Liver (tissue), 3 donors: ENCODE results near the gene ZACN.

Experiments used
- EGR1 ChIP-seq, 2 donors: IDR thresholded peaks; 2 replicates each; pipeline ENCODE4 v1.6.1; 2016 to 2018; ENCODE audit warnings: antibody characterized with exemption in 2 of 2, low read depth in 2 of 2
- FOXA1 ChIP-seq: IDR thresholded peaks from 2 replicates; pipeline ENCODE4 v1.6.1; 2016; ENCODE audit warnings: antibody characterized with exemption
- GABPA ChIP-seq, 2 donors: IDR thresholded peaks in 1 of 2; conservative IDR thresholded peaks in 1 of 2; 2 replicates each; pipeline ENCODE4 v1.6.1; 2016; ENCODE audit warnings: antibody characterized with exemption in 2 of 2, mild to moderate bottlenecking in 1 of 2, moderate library complexity in 1 of 2
- HNF4G ChIP-seq: IDR thresholded peaks from 2 replicates; pipeline ENCODE4 v1.6.1; 2016; ENCODE audit warnings: antibody characterized with exemption
- JUND ChIP-seq, 2 donors: IDR thresholded peaks; 2 replicates each; pipeline ENCODE4 v1.6.1; 2016; ENCODE audit warnings: antibody characterized with exemption in 2 of 2
- RAD21 ChIP-seq, 2 donors: IDR thresholded peaks; 2 replicates each; pipeline ENCODE4 v1.6.1; 2016; ENCODE audit warnings: antibody characterized with exemption in 2 of 2, mild to moderate bottlenecking in 2 of 2
- REST ChIP-seq: IDR thresholded peaks from 2 replicates; pipeline ENCODE4 v1.6.1; 2016; ENCODE audit warnings: antibody characterized with exemption, mild to moderate bottlenecking
- SP1 ChIP-seq: IDR thresholded peaks from 2 replicates; pipeline ENCODE4 v1.6.1; 2018; ENCODE audit warnings: antibody characterized with exemption, mild to moderate bottlenecking
- YY1 ChIP-seq: IDR thresholded peaks from 2 replicates; pipeline ENCODE4 v1.6.1; 2016; ENCODE audit warnings: antibody characterized with exemption, mild to moderate bottlenecking
- ZBTB33 ChIP-seq: IDR thresholded peaks from 2 replicates; pipeline ENCODE4 v1.6.1; 2016; ENCODE audit warnings: antibody characterized with exemption
- TF ChIP-seq, protein P1 (sequence below): fragments of 150-350 bp; IDR thresholded peaks from 2 replicates; pipeline ENCODE4 v1.5.1; 2017; ENCODE audit warnings: improper control_type of control experiment, low read depth, low read length; ENCODE audit not compliant: missing input control
- TF ChIP-seq, protein P2 (sequence below): IDR thresholded peaks from 2 replicates; pipeline ENCODE4 v1.6.1; 2016; ENCODE audit warnings: antibody characterized with exemption
- donor health status: healthy.
- donor health status: healthy.

- TF ChIP-seq, protein P1, sequence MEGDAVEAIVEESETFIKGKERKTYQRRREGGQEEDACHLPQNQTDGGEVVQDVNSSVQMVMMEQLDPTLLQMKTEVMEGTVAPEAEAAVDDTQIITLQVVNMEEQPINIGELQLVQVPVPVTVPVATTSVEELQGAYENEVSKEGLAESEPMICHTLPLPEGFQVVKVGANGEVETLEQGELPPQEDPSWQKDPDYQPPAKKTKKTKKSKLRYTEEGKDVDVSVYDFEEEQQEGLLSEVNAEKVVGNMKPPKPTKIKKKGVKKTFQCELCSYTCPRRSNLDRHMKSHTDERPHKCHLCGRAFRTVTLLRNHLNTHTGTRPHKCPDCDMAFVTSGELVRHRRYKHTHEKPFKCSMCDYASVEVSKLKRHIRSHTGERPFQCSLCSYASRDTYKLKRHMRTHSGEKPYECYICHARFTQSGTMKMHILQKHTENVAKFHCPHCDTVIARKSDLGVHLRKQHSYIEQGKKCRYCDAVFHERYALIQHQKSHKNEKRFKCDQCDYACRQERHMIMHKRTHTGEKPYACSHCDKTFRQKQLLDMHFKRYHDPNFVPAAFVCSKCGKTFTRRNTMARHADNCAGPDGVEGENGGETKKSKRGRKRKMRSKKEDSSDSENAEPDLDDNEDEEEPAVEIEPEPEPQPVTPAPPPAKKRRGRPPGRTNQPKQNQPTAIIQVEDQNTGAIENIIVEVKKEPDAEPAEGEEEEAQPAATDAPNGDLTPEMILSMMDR, result no peak
- TF ChIP-seq FOXA1 (no peak), JUND (IDR thresholded peaks at IDR 0.05) (no peak), RAD21 (IDR thresholded peaks at IDR 0.05) (no peak), ZBTB33 (no peak), YY1 (no peak), HNF4G (no peak), SP1 (no peak), GABPA (IDR thresholded peaks at IDR 0.05 in 1 of 2, conservative IDR thresholded peaks at IDR 0.05 in 1 of 2) (no peak), EGR1 (IDR thresholded peaks at IDR 0.05; ENCODE audit: low read depth in 2 of 2) (no peak), REST (no peak)
- TF ChIP-seq, protein P2, sequence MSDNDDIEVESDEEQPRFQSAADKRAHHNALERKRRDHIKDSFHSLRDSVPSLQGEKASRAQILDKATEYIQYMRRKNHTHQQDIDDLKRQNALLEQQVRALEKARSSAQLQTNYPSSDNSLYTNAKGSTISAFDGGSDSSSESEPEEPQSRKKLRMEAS, result no peak
Measured at GRCh38 chr17:76079535-76079955, 563 bp downstream of the ZACN start.
